OCI-LY7 (cell line): Measurements from ENCODE around the gene GSTM1. TPM values are rescaled to one million over a fixed set of nuclear protein-coding genes. Genes with fewer than 3 reads are reported as not detected.
"Not testable (repeated sequence)": the region's sequence is repeated elsewhere in the genome, so short reads cannot be mapped to it uniquely, and the experiment has no call there.

Experiments
- BruUV-seq: library from RNA; stranded (reverse); fragments of 400-500 nt; replicated peaks from 2 replicates; lab custom pipeline; 2021; lab: Mats Ljungman, UMichigan
- CTCF ChIA-PET: fragments of 300-600 bp; sonication (Branson Sonifier 250); formaldehyde crosslinking; loops from one replicate; lab custom pipeline; 2022; ENCODE audit warnings: antibody characterized with exemption; ENCODE audit not compliant: unreplicated experiment; lab: Charles Lee
- POLR2A ChIA-PET: fragments of 300-600 bp; sonication (Branson Sonifier 250); formaldehyde crosslinking; loops from one replicate; lab custom pipeline; 2022; ENCODE audit warnings: antibody characterized with exemption; lab: Charles Lee
- DNase-seq: peaks from one replicate; pipeline ENCODE4 v3.0.0-alpha.2; 2015; ENCODE audit warnings: low spot score
- H2AFZ ChIP-seq: fragments of 200-600 bp; sonication (generic), shearing (Covaris generic); 2 replicates; pipeline ENCODE4 v1.6.1; 2014; ENCODE audit warnings: mild to moderate bottlenecking, antibody characterized with exemption, low read length, moderate library complexity
- H3K27ac ChIP-seq: fragments of 200-600 bp; sonication (generic); 2 replicates; pipeline ENCODE4 v1.5.1; 2014; ENCODE audit warnings: mixed run types, low read depth, mild to moderate bottlenecking, moderate library complexity, low read length, inconsistent platforms; ENCODE audit not compliant: poor library complexity, severe bottlenecking
- H3K36me3 ChIP-seq: fragments of 200-600 bp; sonication (generic); 2 replicates; pipeline ENCODE4 v1.6.1; 2014; ENCODE audit warnings: mild to moderate bottlenecking, antibody characterized with exemption, low read length, moderate library complexity, mixed read lengths; ENCODE audit not compliant: insufficient read depth
- H3K4me1 ChIP-seq: fragments of 200-600 bp; sonication (generic); 2 replicates; pipeline ENCODE4 v1.5.1; 2014; ENCODE audit warnings: mild to moderate bottlenecking, low read length; ENCODE audit not compliant: insufficient read depth, poor library complexity, severe bottlenecking
- H3K4me2 ChIP-seq: fragments of 200-600 bp; sonication (generic); 2 replicates; pipeline ENCODE4 v1.6.1; 2014; ENCODE audit warnings: mild to moderate bottlenecking, low read length
- H3K4me3 ChIP-seq: fragments of 200-600 bp; sonication (generic); 2 replicates; pipeline ENCODE4 v1.5.1; 2014; ENCODE audit warnings: mild to moderate bottlenecking, low read depth, low read length; ENCODE audit not compliant: poor library complexity, severe bottlenecking
- H3K79me2 ChIP-seq: fragments of 200-600 bp; sonication (generic); 2 replicates; pipeline ENCODE4 v1.6.1; 2016; ENCODE audit warnings: low read depth, mild to moderate bottlenecking, low read length, moderate library complexity, mixed read lengths; ENCODE audit not compliant: insufficient read depth
- H3K9me2 ChIP-seq: fragments of 200-600 bp; sonication (generic); 2 replicates; pipeline ENCODE4 v1.6.1; 2016; ENCODE audit warnings: mild to moderate bottlenecking, low read length, mixed read lengths; ENCODE audit not compliant: insufficient read depth
- H3K9me3 ChIP-seq: fragments of 200-600 bp; sonication (generic); 2 replicates; pipeline ENCODE4 v1.6.1; 2014; ENCODE audit warnings: mild to moderate bottlenecking, mixed run types, low read length, mixed read lengths
- H4K20me1 ChIP-seq: fragments of 200-600 bp; sonication (generic); 2 replicates; pipeline ENCODE4 v1.6.1; 2014; ENCODE audit warnings: mild to moderate bottlenecking, antibody characterized with exemption, low read length, moderate library complexity, mixed read lengths; ENCODE audit not compliant: insufficient read depth
- EZH2phosphoT487 ChIP-seq: fragments of 200-600 bp; sonication (generic); IDR thresholded peaks from 2 replicates; pipeline ENCODE4 v1.6.1; 2018; ENCODE audit warnings: low read depth, borderline replicate concordance, mild to moderate bottlenecking, mixed run types, antibody characterized with exemption, low read length, moderate library complexity, mixed read lengths
- intact Hi-C: fragments of 100-400 bp; cut with micrococcal nuclease; formaldehyde crosslinking; loops from one replicate; pipeline ENCODE4 v1.10.0; 2022; ENCODE audit not compliant: unreplicated experiment
- total RNA-seq, 2 experiments: library from RNA; depleted of rRNA in 1 of 2; stranded (reverse); fragments of >200 nt in 1 of 2; shearing (Covaris generic) in 1 of 2; gene quantifications; 2 replicates each; pipeline ENCODE4 v1.2.3, GENCODE V29; 2014 to 2022
- TF ChIP-seq, protein P1 (sequence below): fragments of 200-600 bp; sonication (generic); conservative IDR thresholded peaks from 2 replicates; pipeline ENCODE4 v1.5.1; 2014; ENCODE audit warnings: mild to moderate bottlenecking, antibody characterized with exemption, low read length, moderate library complexity, mixed read lengths

The GSTM1 gene
- total RNA-seq, 2 experiments from 2014 or later: not detected

DNA sequence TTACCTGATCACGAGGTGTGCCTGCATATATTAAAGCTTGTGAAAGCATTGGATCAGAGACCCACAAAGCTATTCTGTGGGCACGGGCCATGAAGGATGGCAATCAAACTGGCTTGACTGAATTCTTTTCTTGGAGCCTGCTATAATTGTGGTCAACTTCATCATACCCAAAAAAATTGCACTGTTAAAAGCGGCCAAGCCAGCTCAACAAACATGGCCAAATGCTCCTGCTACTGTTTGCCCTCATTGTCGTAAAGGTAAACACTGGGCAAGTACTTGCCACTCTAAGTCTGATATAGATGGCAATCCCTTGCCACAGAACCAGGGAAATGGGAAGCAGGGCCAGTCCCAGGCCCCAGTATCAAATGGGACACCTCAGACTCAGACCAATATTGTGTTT, 17.8 kb downstream of the GSTM1 start:
- ChIA-PET CTCF (interaction anchor here (0.6 kb wide), 1 partner anchor 66 kb away, joined by 3 read pairs; no protein-coding TSS in a partner anchor), POLR2A (no interaction called here)
- intact Hi-C loops: no loop called here
- Histone ChIP-seq H3K27ac (no peak overlapping the region), H3K9me3 (no peaks in the 10 kb centered on the region), H4K20me1 (no peaks in the 10 kb centered on the region), H2AFZ (no peak overlapping the region), H3K79me2 (no peaks in the 10 kb centered on the region), H3K9me2 (no peaks in the 10 kb centered on the region), H3K4me2 (no peak overlapping the region), H3K4me1 (no peaks in the 10 kb centered on the region), H3K4me3 (no peak overlapping the region), H3K36me3 (no peaks in the 10 kb centered on the region)
- no TSS peak for BruUV-seq
- TF ChIP-seq, protein P1, sequence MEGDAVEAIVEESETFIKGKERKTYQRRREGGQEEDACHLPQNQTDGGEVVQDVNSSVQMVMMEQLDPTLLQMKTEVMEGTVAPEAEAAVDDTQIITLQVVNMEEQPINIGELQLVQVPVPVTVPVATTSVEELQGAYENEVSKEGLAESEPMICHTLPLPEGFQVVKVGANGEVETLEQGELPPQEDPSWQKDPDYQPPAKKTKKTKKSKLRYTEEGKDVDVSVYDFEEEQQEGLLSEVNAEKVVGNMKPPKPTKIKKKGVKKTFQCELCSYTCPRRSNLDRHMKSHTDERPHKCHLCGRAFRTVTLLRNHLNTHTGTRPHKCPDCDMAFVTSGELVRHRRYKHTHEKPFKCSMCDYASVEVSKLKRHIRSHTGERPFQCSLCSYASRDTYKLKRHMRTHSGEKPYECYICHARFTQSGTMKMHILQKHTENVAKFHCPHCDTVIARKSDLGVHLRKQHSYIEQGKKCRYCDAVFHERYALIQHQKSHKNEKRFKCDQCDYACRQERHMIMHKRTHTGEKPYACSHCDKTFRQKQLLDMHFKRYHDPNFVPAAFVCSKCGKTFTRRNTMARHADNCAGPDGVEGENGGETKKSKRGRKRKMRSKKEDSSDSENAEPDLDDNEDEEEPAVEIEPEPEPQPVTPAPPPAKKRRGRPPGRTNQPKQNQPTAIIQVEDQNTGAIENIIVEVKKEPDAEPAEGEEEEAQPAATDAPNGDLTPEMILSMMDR: no peak
- TF ChIP-seq EZH2phosphoT487: no peak
- DNase-seq: no peak

DNA sequence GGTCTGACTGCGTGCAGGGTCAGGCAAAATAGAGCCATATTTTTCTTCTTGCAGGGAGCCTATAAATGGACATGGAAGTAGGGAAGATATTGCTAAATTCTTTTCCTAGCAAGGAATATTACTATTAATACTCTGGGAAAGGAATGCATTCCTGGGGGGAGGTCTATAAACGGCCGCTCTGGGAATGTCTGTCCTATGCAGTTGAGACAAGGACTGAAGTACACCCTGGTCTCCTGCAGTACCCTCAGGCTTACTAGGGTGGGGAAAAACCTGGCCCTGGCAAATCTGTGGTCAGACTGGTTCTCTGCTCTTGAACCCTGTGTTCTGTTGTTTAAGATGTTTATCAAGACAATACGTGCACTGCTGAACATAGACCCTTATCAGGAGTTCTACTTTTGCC, 21.3 kb downstream of the GSTM1 start:
- H3K36me3 ChIP-seq, H3K27ac ChIP-seq, H3K79me2 ChIP-seq, H2AFZ ChIP-seq, intact Hi-C loops, DNase-seq, POLR2A ChIA-PET, H3K9me3 ChIP-seq, BruUV-seq, H4K20me1 ChIP-seq, H3K4me3 ChIP-seq, CTCF ChIA-PET, H3K4me1 ChIP-seq, H3K4me2 ChIP-seq, H3K9me2 ChIP-seq: not testable (repeated sequence)

DNA sequence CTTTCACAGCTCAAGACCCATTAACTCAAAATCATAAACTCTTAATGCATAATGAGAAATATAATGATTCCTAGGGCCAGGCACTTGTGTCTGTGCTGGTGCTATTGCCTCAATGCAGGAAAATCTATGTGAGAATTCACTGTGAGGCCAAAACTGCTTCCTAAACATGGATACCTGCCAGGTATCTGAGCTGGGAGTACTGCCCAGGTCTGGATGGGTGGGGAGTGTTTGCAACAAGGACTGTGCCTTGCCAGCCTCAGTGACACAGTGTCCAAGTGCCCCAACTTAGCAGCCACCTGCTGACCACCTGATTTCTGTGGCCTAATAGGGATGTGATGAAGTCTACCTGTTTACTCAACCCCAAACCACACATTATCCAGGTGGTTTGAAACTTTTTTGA, 22.2 kb downstream of the GSTM1 start:
- H4K20me1 ChIP-seq, H3K36me3 ChIP-seq, H3K27ac ChIP-seq, BruUV-seq, H3K9me3 ChIP-seq, H3K4me3 ChIP-seq, intact Hi-C loops, H2AFZ ChIP-seq, H3K4me2 ChIP-seq, CTCF ChIA-PET, H3K4me1 ChIP-seq, DNase-seq, H3K79me2 ChIP-seq, POLR2A ChIA-PET, H3K9me2 ChIP-seq: not testable (repeated sequence)

DNA sequence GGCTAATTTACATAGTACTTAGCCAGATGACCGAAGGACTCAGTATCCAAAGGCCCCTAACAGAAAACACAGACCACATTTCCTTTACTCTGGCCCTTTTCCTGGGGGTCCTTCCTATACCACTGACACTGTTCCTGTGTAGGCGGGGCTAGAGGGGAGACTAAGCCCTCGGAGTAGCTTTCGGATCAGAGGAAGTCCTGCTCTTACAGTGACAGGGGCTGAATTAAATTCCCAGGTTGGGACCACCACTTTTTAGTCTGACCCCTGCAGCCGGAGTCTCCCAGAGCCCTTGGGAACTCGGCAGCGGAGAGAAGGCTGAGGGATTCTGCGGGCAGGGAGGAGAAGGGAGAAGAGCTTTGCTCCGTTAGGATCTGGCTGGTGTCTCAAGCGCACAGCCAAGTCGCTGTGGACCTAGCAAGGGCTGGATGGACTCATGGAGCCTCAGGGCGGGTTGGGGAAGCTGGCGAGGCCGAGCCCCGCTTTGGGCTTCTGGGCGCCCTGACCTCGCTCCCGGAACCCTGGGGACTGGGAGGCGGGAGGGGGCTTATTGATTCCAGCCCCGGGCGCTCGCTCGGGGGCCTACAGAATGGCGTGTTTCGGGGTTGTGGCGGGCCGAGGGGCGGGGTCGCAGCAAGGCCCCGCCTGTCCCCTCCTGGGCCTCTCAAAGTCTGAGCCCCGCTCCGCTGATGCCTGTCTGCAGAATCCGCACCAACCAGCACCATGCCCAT, 24.1 kb downstream of the GSTM1 start, which contains the start of gene GSTM5:
GSTM5 (plus strand) TSS at position 659 of the 728 bp plus-strand sequence; CDS start at position 721, 62 bp downstream.
- DNase-seq, H3K9me2 ChIP-seq, H2AFZ ChIP-seq, POLR2A ChIA-PET, H3K79me2 ChIP-seq, H3K4me3 ChIP-seq, BruUV-seq, intact Hi-C loops, H3K4me2 ChIP-seq, CTCF ChIA-PET, H3K9me3 ChIP-seq, H3K27ac ChIP-seq, H3K36me3 ChIP-seq, H3K4me1 ChIP-seq, H4K20me1 ChIP-seq: not testable (repeated sequence)
